Astrocyte (in vitro differentiated cells and primary cell): ENCODE data around the gene NUBPL. TPM values are rescaled to one million over a fixed set of nuclear protein-coding genes. Genes with fewer than 3 reads are reported as not detected.
A peak's percentile ranks its signal among the peaks of the same experiment; 100 is the strongest.
"Not testable (repeated sequence)": the region's sequence is repeated elsewhere in the genome, so short reads cannot be mapped to it uniquely, and the experiment has no call there.

Experiments
- DNase-seq: peaks from one replicate; pipeline ENCODE4 v3.0.0-alpha.2; 2010; ENCODE audit warnings: low read depth
- FAIRE-seq: peaks from 2 replicates; lab custom pipeline; 2011; peaks lifted over from hg19 to GRCh38; lab: Jason Lieb, UNC
- H2AFZ ChIP-seq: 2 replicates; pipeline ENCODE4 v1.6.0; 2012; ENCODE audit warnings: low read depth, low read length, inconsistent platforms
- H3K27ac ChIP-seq: 2 replicates; pipeline ENCODE4 v1.5.1; 2011; ENCODE audit warnings: low read depth, low read length, inconsistent platforms
- H3K27me3 ChIP-seq: 2 replicates; pipeline ENCODE4 v1.6.0; 2011; ENCODE audit warnings: low read length, inconsistent platforms; ENCODE audit not compliant: insufficient read depth
- H3K36me3 ChIP-seq: 2 replicates; pipeline ENCODE4 v1.5.1; 2011; ENCODE audit warnings: low read length, inconsistent platforms; ENCODE audit not compliant: insufficient read depth
- H3K4me1 ChIP-seq: 2 replicates; pipeline ENCODE4 v1.5.1; 2011; ENCODE audit warnings: low read length, inconsistent platforms; ENCODE audit not compliant: insufficient read depth
- H3K4me2 ChIP-seq: 2 replicates; pipeline ENCODE4 v1.6.0; 2012; ENCODE audit warnings: low read length, inconsistent platforms
- H3K4me3 ChIP-seq: 2 replicates; pipeline ENCODE4 v1.5.1; 2011; ENCODE audit warnings: low read depth, mild to moderate bottlenecking, low read length, inconsistent platforms; ENCODE audit not compliant: insufficient read depth
- H3K79me2 ChIP-seq: 2 replicates; pipeline ENCODE4 v1.6.0; 2012; ENCODE audit warnings: mild to moderate bottlenecking, low read length, inconsistent platforms; ENCODE audit not compliant: insufficient read depth
- H3K9ac ChIP-seq: 2 replicates; pipeline ENCODE4 v1.6.0; 2012; ENCODE audit warnings: mild to moderate bottlenecking, low read length, inconsistent platforms
- H3K9me3 ChIP-seq: 2 replicates; pipeline ENCODE4 v1.5.1; 2012; ENCODE audit warnings: low read depth, mild to moderate bottlenecking, low read length, inconsistent platforms; ENCODE audit not compliant: insufficient read depth
- H4K20me1 ChIP-seq: 2 replicates; pipeline ENCODE4 v1.6.0; 2012; ENCODE audit warnings: low read length, inconsistent platforms; ENCODE audit not compliant: insufficient read depth
- H3K27ac Mint-ChIP-seq: one replicate; pipeline ENCODE4 v1.8.0; 2021; ENCODE audit warnings: mild to moderate bottlenecking, mixed read lengths; ENCODE audit not compliant: unreplicated experiment
- H3K27me3 Mint-ChIP-seq: one replicate; pipeline ENCODE4 v1.8.0; 2021; ENCODE audit warnings: low read depth, mixed read lengths; ENCODE audit not compliant: unreplicated experiment
- H3K36me3 Mint-ChIP-seq: one replicate; pipeline ENCODE4 v1.8.0; 2021; ENCODE audit warnings: low read depth, mixed read lengths; ENCODE audit not compliant: unreplicated experiment
- H3K4me1 Mint-ChIP-seq: one replicate; pipeline ENCODE4 v1.8.0; 2021; ENCODE audit warnings: low read depth, mixed read lengths; ENCODE audit not compliant: unreplicated experiment
- H3K4me3 Mint-ChIP-seq: one replicate; pipeline ENCODE4 v1.8.0; 2021; ENCODE audit warnings: mild to moderate bottlenecking, moderate library complexity, mixed read lengths; ENCODE audit not compliant: unreplicated experiment
- H3K9me3 Mint-ChIP-seq: one replicate; pipeline ENCODE4 v1.8.0; 2021; ENCODE audit warnings: mild to moderate bottlenecking, mixed read lengths; ENCODE audit not compliant: unreplicated experiment
- CTCF ChIP-seq: IDR thresholded peaks from 2 replicates; pipeline ENCODE4 v1.5.1; 2011; ENCODE audit warnings: low read depth, mild to moderate bottlenecking, inconsistent platforms, low read length, moderate library complexity; ENCODE audit not compliant: insufficient read depth
- EZH2 ChIP-seq: IDR thresholded peaks from 2 replicates; pipeline ENCODE4 v1.6.1; 2012; ENCODE audit warnings: mild to moderate bottlenecking, low read length, inconsistent platforms; ENCODE audit not compliant: insufficient read depth
- total RNA-seq: library from RNA; stranded (reverse); gene quantifications from 2 replicates; pipeline ENCODE4 v1.2.1, GENCODE V29; 2021

Gene NUBPL
- total RNA-seq, 1 donor from 2014 or later: 9.0 TPM

- no peak for TF ChIP-seq EZH2
- no peak for TF ChIP-seq CTCF
- Histone ChIP-seq H4K20me1 (no peaks in the 10 kb centered on the region), H3K36me3 (no peaks in the 10 kb centered on the region), H3K4me1 (peaks cover 20% of the 10 kb centered on the region), H2AFZ (no peak overlapping the region), H3K79me2 (no peaks in the 10 kb centered on the region), H3K9ac (no peak overlapping the region), H3K4me3 (no peak overlapping the region), H3K4me2 (no peak overlapping the region), H3K9me3 (no peaks in the 10 kb centered on the region), H3K27ac (no peak overlapping the region), H3K27me3 (no peaks in the 10 kb centered on the region)
- no peak overlapping the region for H3K27ac Mint-ChIP-seq
- H3K4me1 Mint-ChIP-seq: peaks cover 41% of the 10 kb centered on the region
- no peaks in the 10 kb centered on the region for H3K9me3 Mint-ChIP-seq
- no peaks in the 10 kb centered on the region for H3K27me3 Mint-ChIP-seq
- H3K36me3 Mint-ChIP-seq: no peaks in the 10 kb centered on the region
- DNase-seq: no peak
- FAIRE-seq: no peak
- no peak overlapping the region for H3K4me3 Mint-ChIP-seq
Observed at GRCh38 chr14:31889297-31889696, 328.1 kb downstream of the NUBPL start.

- H3K9me3 Mint-ChIP-seq, H3K27ac ChIP-seq, H3K27ac Mint-ChIP-seq, H3K9me3 ChIP-seq, H3K36me3 ChIP-seq, H3K4me3 ChIP-seq, H3K27me3 Mint-ChIP-seq, H3K4me3 Mint-ChIP-seq, H4K20me1 ChIP-seq, FAIRE-seq, H3K79me2 ChIP-seq, H3K9ac ChIP-seq, H3K4me2 ChIP-seq, DNase-seq, H3K36me3 Mint-ChIP-seq, H2AFZ ChIP-seq, H3K27me3 ChIP-seq: not testable (repeated sequence)
- H3K4me1 ChIP-seq: peaks cover 22% of the 10 kb centered on the region
- H3K4me1 Mint-ChIP-seq: peaks cover 44% of the 10 kb centered on the region
Observed at GRCh38 chr14:31890202-31890601, 329.0 kb downstream of the NUBPL start.

GRCh38 chr14:31893221-31893757 lies 332.1 kb downstream of the NUBPL start:
- Histone ChIP-seq H2AFZ (peak overlapping the region; percentile 13), H3K27ac (no peak overlapping the region), H4K20me1 (no peaks in the 10 kb centered on the region), H3K4me1 (peaks cover 22% of the 10 kb centered on the region), H3K4me3 (no peak overlapping the region), H3K4me2 (peak overlapping the region; percentile 37), H3K79me2 (no peaks in the 10 kb centered on the region), H3K27me3 (no peaks in the 10 kb centered on the region), H3K36me3 (no peaks in the 10 kb centered on the region), H3K9me3 (no peaks in the 10 kb centered on the region), H3K9ac (no peak overlapping the region)
- DNase-seq (peak; percentile 18), FAIRE-seq (no peak)
- Mint-ChIP-seq H3K36me3 (no peaks in the 10 kb centered on the region), H3K9me3 (no peaks in the 10 kb centered on the region), H3K4me3 (no peak overlapping the region), H3K27me3 (no peaks in the 10 kb centered on the region), H3K27ac (peak overlapping the region; percentile 6), H3K4me1 (peaks cover 45% of the 10 kb centered on the region)
- TF ChIP-seq EZH2 (no peak), CTCF (no peak)
